ENCODE results near the gene RABGAP1L.
"Not testable (repeated sequence)": the region's sequence is repeated elsewhere in the genome, so short reads cannot be mapped to it uniquely, and the experiment has no call there.

RABGAP1L gene

DNA sequence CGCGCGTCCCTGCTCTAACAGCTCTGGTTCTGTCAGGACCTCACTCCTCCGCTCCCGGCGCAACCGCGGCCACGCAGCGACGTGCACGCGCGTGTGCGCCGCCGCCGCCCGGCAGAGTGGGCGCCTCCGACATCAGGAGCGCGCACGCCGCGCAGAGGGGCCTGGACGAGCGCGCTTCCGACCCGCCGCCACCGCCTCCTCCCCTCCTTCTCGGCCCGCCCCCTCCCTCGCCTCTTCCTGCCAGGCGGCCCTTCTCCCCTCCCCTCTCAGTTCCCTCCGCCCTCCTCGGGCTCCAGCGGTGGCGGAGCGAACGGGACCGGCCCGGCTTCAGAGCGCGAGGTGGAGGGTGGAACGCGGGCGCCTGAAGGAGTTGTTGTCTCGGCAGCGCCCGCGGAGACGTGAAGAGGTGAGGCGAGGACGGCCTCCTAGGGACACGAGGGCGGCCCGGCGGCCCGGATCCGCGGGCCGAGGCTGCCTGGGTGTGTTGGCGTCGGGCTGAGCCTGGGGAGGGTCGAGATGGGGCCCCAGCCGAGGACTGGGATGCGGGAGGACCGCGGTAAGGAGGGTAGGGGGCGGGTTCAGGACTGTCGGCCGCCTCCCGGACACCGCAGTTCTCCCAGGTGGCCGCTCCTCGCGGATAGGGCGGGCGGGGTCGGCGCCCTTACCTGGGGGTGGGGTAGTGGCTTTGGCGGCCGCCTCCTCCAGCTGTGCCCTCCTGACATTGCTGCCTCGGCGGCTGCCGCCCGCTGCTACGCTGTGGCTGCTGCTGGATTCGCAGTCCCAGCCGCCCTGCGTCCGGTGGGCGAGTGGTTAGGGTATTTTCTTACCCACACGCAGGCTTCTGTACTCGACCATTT is at the start of gene RABGAP1L:
Gene RABGAP1L (plus strand): TSS at position 269 of the 857 bp plus-strand sequence.
- peak; percentile 93 for DNase-seq

DNA sequence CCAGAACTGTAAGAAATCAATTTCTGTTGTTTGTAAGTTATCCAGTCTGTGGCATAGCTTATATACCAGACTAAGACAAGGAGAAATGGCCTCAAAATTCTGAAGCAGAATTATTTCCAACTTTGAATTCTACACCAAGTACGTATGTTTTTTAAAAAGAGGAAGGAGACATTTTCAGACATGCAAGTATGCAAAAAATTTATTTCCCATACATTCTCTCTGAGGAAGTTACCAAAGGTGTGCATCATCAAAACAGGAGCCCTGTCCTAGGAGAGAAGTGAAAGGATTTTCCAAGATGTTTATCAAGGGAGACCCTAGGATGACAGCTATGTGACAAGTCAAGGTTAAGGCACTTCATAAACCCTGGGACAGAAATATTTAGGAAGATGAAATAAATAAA is 49.3 kb upstream of the RABGAP1L start:
- no peak for DNase-seq

DNA sequence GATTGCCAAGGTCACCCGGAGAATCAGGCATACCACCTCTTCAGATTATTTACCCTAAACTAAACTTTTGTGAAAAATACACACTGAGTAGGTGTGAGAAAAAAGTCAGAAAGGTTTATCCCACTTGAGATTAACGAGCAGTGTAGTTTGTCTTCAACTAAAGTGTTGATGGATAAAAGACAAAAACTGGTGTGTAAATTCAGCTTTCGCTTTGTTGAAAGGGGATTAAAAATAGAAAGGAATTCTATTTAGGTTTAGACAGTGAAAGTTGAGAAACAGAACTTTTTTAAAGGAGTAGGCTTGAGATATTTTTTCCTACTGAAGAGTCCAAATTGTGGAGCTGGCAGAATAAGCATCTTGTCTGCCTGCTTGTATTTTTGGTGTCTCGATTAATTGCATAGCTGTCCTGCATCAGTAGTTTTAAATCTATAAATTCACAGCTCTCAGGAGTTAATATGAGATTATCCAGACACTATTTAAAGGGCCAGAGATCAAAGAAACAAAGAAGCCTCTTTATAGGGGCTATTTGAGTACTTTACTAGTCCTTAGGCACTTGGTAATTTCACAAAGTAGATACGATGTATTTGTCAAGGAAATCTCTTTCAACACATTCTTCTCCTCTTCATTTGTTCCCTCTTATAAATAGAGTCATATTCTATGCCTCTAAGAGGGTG is 46.7 kb upstream of the RABGAP1L start:
- DNase-seq, result no peak

DNA sequence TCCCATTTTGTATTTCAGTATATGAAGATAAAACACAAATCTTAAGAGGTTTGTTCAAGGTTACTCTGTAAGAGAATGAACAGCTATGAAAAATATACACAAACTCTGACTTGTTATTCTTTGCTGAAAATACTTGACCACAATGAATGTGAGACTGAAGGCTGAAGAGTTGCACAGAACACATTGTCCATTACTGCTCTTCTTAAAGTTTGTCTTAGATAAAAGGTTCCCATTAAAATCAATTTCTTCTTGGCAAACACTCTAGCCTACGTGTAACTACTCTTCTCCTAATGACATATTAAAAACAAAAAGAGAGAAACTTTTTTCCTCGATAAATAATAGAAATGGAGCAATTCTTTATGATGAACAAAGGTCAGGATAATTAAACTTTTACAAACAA is 45.2 kb upstream of the RABGAP1L start:
- no peak for DNase-seq

DNA sequence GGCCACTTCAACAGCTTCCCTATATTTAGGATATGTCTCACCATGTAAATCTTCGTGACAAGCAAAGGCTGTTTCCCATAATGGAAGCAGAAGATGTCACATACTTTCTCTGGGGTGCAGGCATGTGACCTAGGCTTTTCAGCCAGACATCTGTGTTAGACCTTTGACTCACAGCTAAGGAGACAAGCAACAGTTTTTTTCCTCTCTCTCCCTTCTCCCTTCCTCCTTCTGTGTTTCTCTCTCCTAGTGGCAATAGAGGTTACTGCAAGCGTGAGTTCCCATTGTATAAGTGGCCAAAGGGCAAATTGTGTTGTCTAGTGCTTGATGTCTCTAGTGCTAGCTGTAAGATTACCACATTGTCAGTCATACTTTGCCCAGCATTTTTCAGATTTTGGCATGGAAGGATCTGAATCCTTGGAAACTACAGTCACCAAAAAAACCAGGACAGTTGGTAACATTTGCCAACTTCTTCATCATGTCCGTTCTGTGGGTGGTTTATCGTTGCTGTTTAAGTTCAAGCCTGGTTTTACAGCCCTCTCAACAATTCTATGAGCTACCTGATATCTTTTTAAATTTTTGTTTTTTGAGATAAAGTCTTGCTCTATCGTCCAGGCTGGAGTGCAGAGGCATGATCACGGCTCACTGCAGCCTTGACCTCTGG is 44.4 kb upstream of the RABGAP1L start:
- DNase-seq, result peak; percentile 32

DNA sequence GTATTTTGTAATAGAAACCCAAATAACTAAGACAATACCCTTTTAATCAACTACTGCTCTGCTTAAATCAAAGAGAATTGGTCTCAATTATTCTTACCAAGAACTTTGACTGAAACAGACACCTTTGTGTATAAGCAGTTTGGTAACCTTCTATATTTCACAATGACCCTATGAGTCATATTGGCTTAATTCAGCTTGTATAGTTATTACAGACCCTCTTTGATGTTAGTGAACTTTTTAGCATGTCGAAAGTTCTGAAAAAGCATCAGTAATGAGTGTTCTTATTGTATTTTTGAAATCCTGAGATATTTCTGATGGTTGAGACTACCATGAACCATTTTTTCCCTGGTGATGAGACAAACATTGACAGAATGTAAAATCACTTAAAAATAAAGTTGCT is 43.3 kb upstream of the RABGAP1L start:
- no peak for DNase-seq

DNA sequence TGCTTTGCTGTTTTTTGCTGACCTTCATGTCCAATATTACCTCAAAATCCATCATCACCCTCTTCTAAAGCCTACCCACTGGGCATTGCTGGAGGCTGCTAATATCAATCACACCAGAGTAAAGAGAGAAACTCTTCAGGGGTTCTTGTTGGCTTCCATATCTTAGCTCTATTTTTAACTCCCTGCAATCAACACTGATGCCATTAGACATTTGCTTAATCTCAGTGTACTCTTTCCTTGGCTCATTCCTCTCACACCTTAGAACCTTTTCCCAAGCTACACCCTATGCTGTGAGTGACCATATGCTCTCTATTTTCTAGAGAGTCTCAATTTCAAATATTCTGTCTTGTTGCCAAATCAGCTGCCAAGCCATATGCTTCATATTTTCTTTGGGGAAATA is 40.6 kb upstream of the RABGAP1L start:
- no peak for DNase-seq

DNA sequence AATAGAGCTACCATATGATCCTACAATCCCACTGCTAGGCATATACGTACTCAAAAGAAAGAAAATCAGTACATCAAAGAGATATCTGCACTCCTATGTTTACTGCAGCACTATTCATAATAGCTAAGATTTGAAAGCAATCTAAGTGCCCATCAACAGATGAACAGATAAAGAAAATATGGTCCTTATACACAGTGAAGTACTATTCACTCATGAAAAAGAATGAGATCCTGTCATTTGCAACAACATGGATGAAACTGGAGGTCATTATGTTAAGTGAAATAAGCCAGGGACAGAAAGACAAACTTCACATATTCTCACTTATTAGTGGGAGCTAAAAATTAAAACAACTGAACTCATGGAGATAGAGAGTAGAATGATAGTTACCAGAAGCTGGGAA is 37.0 kb upstream of the RABGAP1L start:
- not testable (repeated sequence) for DNase-seq

DNA sequence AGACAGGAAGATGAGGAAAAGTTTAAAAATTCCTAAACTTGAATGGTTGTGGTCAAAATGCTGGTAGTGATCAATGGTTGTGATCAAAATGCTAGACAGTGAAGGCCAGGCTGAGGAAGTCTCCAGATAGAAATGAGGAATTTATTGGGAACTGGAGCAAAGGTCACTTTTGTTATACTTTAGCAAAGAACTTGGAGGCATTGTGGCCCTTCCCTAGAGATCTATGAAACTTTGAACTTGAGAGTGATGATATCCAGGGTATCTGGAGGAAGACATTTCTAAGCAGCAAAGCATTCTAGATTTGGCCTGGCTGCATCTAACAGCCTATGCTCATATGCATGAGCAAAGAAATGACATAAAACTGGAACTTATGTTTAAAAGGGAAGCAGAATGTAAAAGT is 35.5 kb upstream of the RABGAP1L start:
- DNase-seq, result no peak

DNA sequence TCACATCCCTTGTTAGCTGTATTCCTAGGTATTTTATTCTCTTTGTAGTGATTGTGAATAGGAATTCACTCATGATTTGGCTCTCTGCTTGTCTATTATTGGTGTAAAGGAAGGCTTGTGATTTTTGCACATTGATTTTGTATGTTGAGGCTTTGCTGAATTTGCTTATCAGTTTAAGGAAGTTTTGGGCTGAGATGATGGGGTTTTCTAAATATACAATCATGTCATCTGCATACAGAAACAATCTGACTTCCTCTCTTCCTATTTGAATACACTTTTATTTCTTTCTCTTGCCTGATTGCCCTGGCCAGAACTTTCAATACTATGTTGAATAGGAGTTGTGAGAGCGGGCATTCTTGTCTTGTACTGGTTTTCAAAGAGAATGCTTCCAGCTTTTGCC is 32.1 kb upstream of the RABGAP1L start:
- not testable (repeated sequence) for DNase-seq

DNA sequence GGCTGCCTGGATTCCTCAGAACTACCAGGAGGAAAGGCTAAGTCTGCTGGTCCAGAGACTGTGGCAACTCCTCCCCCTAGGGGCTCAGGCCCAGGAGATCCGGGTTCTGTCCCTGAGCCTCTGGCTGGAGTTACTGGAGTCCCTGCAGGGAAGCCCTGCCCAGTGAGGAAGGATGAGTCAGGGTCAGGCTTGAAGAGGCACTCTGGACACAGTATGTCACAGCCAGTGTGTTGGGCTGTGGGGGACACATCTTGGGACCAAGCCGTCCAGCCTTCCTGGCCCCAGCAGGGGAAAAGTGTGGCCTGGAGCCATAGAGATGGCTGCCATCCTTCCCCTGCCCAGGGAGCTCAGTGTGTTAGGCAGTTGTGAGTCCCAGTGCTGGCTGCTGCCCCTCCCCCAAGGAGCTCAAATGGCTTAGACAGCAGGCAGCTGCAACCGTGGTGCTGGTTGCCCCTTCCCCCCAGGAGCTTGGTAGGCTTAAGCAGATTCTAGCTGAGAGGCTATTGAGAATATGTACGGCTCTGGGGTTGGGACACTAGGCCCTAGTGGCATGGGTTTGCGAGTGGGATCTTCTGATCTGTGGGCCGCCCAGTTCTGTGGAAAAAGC is 28.2 kb upstream of the RABGAP1L start:
- DNase-seq, result no peak

DNA sequence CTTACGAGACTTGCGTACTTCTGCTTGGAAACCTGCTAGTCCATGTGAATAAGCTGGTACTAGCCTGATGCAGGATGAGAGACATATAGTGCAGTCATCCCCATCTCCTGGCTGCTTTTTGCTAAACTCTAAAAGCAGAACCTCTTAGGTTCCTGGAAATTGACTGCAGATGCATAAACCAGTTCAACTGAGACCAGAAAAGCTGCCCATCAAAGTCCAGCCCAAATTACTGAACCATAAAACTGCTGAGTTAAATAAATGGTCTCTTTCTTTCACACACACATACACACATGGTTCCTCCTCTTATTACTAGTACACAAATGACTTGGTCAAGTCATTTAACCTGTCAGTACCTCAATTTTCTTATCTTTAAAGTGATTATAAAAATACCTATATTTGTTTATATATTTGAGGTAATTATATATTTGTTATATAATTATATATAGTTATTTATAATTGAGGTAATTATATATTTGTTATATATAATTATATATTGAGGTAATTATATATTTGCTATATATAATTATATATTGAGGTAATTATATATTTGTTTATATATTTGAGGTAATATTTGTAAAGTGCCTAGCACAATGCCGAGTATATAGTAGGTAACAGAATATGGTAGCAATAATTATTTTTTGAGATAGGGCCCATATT is 25.2 kb upstream of the RABGAP1L start:
- DNase-seq, result no peak

DNA sequence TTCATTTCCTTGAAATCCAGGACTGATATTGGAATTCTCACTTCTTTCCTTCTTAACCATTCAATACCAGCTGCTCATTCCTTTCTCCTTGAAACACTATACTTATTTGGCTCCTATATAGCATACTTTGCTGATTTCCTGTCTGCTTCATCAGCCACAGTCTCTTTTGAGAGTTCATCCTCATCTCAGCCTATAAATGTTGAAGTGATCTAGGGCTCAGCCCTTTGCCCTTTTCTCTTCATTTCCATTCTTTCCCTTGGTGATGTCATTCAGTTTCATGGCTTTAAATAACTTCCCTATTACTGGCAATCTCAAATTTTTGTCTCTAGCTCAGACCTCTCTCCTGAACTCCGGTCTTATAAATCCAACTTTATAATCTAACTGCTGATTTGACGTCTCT is 24.1 kb upstream of the RABGAP1L start:
- no peak for DNase-seq

DNA sequence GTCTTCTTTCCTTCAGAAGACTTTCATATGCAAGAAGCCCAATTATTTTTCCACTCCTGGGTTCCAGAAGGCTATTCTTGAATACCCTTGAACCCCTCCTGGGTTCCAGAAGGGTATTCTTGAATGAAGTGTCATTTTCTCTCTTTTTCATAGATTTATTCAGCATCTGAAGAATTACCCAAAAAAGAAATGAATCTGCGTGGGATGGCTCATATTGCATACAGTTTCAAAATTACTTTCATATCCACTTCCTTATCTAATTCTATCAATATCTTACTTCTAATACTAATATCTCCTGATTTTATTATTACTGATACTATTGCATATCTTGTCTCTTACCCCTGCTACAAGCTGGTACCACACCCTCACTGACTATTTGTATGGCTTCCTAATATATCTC is 22.6 kb upstream of the RABGAP1L start:
- no peak for DNase-seq

DNA sequence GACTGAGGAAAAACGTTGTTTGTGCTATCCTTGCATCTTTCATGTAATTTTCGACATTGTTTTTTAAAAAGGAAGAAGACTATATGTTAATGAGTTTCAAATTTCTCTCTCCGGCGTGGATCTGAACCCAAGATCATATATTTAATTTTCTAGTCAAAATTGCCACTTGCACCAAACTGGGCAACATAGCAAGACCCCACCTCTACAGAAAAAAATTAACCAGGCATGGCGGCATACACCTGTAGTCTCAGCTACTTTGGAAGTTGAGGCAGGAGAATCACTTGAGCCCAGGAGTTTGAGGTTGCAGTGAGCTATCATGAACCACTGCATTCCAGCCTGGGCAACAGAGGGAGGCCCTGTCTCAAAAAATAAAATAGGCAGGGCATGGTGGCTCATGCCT is 16.5 kb upstream of the RABGAP1L start:
- DNase-seq, result no peak

DNA sequence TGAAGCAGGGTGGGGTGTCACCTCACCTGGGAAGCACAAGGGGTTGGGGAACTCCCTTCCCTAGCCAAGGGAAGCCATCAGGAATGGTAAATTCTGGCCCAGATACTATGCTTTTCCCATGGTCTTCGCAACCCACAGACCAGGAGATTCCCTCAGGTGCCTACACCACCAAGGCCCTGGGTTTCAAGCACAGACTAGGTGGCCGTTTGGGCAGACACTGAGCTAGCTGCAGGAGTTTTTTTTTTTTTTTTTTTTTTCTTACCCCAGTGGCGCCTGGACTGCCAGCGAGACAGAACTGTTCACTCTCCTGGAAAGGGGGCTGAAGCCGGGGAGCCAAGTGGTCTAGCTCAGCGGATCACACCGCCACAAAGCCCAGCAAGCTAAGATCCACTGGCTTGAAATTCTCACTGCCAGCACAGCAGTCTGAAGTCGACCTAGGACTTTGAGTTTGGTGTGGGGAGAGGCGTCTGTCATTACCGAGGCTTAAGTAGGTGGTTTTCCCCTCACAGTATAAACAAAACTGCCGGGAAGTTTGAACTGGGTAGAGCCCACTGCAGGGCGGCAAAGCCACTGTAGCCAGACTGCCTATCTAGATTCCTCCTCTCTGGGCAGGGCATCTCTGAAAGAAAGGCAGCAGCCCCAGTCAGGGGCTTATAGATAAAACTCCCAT is 15.5 kb upstream of the RABGAP1L start:
- DNase-seq, result not testable (repeated sequence)

DNA sequence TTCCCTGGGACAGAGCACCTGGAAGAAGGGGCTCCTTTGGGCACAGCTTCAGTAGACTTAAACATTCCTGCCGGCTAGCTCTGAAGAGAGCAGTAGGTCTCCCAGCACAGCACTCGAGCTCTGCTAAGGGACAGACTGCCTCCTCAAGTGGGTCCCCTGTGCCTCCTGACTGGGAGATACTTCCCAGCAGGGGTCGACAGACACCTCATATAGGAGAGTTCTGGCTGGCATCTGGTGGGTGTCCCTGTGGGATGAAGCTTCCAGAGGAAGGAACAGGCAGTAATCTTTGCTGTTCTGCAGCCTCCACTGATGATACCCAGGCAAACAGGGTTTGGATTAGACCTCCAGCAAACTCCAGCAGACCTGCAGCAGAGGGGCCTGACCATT is 14.9 kb upstream of the RABGAP1L start:
- DNase-seq, result not testable (repeated sequence)

DNA sequence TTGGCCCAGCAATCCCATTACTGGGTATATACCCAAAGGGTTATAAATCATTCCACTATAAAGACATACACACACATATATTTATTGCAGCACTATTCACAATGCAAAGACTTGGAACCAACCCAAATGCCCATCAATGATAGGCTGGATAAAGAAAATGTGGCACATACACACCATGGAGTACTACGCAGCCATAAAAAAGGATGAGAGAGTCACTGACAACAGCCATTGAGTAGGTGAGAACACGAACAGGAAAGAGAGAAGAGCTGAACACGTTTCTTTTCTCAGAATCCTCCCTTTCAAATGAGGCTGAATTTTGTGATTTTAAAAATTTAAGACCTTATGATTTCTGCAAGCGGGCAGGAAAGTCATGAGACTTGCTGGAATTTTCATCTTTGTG is 10.1 kb upstream of the RABGAP1L start:
- DNase-seq, result no peak

DNA sequence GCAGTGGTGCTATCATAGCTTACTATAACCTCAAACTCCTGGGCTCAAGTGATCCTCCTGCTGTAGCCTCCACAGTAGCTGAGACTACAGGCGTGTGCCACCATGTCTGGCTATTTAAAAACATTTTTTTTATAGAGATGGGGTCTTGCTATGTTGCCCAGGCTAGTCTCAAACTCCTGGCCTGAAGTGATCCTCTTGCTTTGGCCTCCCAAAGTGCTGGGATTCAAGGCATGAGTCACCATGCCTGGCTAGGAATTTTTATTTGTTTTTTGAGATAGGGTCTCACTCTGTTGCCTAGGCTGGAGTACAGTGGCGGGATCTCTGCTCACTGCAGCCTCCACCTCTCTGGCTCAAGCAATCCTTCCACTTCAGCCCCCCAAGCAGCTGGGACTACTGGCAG is 8.8 kb upstream of the RABGAP1L start:
- no peak for DNase-seq

DNA sequence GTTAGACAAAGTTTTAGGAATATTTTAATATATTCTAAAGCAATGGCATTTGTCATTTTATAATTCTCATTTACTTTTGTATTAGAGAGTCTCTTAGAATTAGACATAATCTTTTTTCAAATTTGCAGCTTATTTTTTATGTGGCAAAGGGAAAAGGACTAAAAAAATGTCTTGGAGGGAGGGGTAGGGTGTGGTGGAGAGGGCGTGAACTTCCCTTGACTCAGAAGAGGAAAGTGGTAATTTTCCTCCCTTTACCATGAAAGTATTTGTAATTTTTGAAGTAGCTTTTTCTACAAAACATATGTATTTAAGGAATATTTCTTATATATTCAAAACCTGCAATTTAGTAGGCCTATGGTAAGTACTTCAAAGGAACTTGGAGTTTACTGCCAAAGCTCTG is 6.9 kb upstream of the RABGAP1L start:
- DNase-seq, result no peak

DNA sequence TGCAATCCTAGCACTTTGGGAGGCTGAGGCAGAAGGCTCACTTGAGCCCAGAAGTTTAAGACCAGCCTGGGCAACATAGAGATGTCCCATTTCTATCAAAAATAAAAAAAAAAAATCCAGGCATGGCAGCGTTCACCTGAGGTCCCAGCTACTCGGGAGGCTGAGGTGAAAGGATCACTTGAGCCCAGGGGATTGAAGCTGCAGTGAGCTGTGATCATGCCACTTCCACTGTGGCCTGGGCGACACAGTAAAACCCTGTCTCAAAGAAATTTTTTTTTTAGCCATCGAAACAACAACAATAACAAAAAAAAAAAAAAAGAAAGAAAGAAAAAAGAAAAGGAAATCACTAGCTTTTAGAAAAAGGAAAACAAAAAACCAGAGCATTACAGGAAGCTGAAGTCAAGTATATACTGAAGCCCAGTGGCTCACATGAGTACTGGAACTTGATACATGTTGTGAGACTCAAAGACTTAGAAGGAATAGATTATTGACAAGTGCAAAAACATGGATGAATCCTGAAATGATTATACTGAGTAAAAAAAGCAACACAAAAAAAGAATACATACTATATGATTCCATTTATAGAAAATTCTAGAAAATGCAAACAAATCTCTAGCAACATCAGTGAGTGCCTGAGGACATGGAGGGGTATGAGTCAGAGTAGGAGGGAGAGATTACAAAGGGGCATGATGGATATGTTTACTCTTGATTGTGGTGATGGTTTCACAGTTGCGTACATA is 6.1 kb upstream of the RABGAP1L start:
- no peak for DNase-seq

DNA sequence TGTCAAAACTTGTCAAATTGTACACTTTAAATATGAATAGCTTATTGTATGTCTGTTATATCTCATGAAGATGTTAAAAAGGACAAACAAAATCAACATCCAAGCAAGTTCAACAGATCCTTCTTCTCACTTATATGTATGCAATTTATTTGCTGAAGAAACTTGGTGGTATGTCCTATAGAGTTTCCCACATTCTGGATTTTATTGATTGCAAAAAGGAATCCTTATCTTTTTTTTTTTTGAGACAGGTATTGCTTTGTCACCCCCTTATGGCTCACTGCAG is 5.6 kb upstream of the RABGAP1L start:
- DNase-seq, result no peak

Data from activated CD4-positive, alpha-beta T cell treated with anti-CD3 and anti-CD28 coated beads for 48 hours (primary cell).